ENCODE measurements around the gene HPS4.

GRCh38 chr22:26516503-26516902 lies 32.9 kb upstream of the HPS4 start:
- no peak for TF ChIP-seq CTCF (conservative IDR thresholded peaks at IDR 0.05; ENCODE audit: low read length)
- no peak for TF ChIP-seq EZH2phosphoT487 (IDR thresholded peaks at IDR 0.05; ENCODE audit: borderline replicate concordance, low read depth, low read length)
